ENCODE measurements around the gene EPB41L1.

EPB41L1 gene

DNA sequence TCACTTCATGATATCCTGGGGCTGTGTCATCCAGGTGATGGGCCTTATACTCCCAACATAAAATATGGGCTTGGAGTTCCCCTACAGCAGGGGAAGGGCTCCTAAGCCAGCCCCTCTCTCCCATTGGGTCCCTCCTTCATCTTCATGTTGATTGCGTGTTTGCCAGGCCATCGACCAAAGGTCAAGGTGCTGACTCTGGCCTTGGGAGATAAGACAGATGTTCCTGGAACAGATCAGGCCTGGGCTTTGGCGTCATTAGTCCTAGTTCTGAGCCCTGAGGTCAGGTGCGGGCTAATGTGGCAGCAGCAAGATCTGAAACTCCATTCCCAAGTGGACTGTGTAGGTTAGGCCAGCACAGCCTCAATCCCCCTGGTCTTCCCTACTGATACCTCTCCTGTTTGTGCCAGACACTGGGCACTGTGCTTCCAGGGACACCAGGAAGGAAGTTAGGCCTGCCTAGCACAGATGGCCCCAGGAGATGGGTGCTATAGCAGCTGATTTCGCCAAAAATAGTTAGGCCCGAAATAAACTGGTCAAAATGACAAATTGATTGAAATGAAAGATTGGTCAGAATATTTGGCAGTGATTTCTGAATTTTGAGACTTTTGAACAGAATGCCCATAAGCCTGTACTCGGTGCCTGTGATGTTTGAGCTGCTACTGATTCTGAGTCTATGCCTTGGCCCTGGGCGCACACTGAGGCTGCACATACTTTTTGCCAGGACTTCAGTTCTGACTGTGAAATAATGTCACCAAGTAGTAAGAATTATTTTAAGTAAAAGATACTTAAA, 28.8 kb downstream of the EPB41L1 start:
- Mint-ChIP-seq H3K36me3 (ENCODE audit: low read depth) (peaks cover 24% of the 10 kb centered on the region), H3K4me3 (no peak overlapping the region), H3K9me3 (no peaks in the 10 kb centered on the region), H3K27ac (no peak overlapping the region), H3K27me3 (ENCODE audit: low read depth) (no peaks in the 10 kb centered on the region), H3K4me1 (no peaks in the 10 kb centered on the region)
- TF ChIP-seq, protein P1, sequence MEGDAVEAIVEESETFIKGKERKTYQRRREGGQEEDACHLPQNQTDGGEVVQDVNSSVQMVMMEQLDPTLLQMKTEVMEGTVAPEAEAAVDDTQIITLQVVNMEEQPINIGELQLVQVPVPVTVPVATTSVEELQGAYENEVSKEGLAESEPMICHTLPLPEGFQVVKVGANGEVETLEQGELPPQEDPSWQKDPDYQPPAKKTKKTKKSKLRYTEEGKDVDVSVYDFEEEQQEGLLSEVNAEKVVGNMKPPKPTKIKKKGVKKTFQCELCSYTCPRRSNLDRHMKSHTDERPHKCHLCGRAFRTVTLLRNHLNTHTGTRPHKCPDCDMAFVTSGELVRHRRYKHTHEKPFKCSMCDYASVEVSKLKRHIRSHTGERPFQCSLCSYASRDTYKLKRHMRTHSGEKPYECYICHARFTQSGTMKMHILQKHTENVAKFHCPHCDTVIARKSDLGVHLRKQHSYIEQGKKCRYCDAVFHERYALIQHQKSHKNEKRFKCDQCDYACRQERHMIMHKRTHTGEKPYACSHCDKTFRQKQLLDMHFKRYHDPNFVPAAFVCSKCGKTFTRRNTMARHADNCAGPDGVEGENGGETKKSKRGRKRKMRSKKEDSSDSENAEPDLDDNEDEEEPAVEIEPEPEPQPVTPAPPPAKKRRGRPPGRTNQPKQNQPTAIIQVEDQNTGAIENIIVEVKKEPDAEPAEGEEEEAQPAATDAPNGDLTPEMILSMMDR (IDR thresholded peaks at IDR 0.05; ENCODE audit: unreplicated experiment in 3 of 3): no peak

DNA sequence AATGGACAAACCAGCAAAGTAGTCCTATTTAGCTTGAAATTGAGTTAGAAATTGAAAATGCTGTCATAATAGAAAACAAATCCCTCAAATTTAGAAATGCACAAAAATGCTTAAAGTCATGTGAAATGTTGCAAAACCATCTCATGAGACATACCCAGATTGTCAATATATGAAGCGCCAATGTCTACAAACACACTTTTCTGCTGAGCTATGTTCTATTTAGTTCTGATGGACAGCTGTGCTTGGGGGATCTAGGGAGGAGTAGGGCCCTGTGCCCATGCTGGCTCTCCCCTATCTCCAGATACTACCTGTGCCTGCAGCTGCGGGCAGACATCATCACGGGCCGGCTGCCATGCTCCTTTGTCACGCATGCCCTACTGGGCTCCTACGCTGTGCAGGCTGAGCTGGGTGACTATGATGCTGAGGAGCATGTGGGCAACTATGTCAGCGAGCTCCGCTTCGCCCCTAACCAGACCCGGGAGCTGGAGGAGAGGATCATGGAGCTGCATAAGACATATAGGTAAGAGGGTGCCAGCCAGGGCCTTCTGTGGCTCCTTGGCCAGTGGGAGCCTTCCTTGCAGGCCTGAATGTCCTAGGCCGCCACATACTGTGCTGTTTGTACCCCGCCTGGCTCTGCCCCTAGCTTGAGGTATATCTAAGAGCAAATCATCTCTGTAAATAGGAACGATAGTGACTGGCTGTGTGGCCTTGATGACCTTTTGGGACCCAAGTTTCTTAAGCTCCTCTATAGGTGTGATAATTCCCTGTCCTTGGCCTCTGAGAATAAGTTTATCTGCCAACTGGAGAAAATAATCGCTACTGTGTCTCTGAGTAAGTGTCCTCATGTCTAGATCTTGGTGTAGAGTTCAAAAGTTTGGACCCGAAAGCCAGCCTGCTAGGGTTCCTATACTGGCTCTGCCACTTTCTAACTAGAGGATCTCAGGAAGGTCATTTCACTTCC, 30.6 kb downstream of the EPB41L1 start:
- H3K36me3 Mint-ChIP-seq (ENCODE audit: low read depth): peaks cover 39% of the 10 kb centered on the region
- no peaks in the 10 kb centered on the region for H3K4me1 Mint-ChIP-seq
- no peak overlapping the region for H3K4me3 Mint-ChIP-seq
- H3K27ac Mint-ChIP-seq: no peak overlapping the region
- no peaks in the 10 kb centered on the region for H3K9me3 Mint-ChIP-seq
- TF ChIP-seq, protein P1 (IDR thresholded peaks at IDR 0.05; ENCODE audit: unreplicated experiment in 3 of 3): no peak
- H3K27me3 Mint-ChIP-seq (ENCODE audit: low read depth): no peaks in the 10 kb centered on the region

GRCh38 chr20:36193977-36194712, 39.6 kb downstream of the EPB41L1 start:
- Mint-ChIP-seq H3K4me1 (no peaks in the 10 kb centered on the region), H3K9me3 (no peaks in the 10 kb centered on the region), H3K27ac (no peak overlapping the region), H3K4me3 (no peak overlapping the region), H3K36me3 (ENCODE audit: low read depth) (peaks cover 38% of the 10 kb centered on the region), H3K27me3 (ENCODE audit: low read depth) (no peaks in the 10 kb centered on the region)
- TF ChIP-seq, protein P1 (IDR thresholded peaks at IDR 0.05; ENCODE audit: unreplicated experiment in 3 of 3): no peak

DNA sequence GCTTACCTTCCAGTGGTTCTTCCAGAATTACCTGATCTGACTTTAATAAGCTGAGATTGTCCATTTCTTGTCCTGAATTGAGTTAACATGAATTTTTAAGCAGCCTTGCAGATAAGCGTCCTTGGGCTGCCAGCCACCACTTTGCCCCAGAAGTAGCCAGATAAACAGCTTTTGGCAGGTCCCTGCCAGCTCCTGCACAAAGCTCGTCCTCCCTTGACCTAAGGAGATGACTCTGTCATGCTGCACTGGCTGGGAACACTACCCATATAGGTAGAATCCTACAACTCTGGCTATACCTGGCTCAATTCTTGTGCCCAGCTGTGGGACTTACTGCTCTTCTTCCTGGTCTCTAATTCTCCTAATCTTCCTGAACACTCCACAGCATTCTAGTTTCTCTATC, 42.1 kb downstream of the EPB41L1 start:
- no peak overlapping the region for H3K27ac Mint-ChIP-seq
- no peaks in the 10 kb centered on the region for H3K27me3 Mint-ChIP-seq (ENCODE audit: low read depth)
- TF ChIP-seq, protein P1 (IDR thresholded peaks at IDR 0.05; ENCODE audit: unreplicated experiment in 3 of 3): no peak
- no peaks in the 10 kb centered on the region for H3K9me3 Mint-ChIP-seq
- peaks cover 23% of the 10 kb centered on the region for H3K36me3 Mint-ChIP-seq (ENCODE audit: low read depth)
- H3K4me3 Mint-ChIP-seq: no peak overlapping the region
- H3K4me1 Mint-ChIP-seq: no peaks in the 10 kb centered on the region

GRCh38 chr20:36197271-36197670, 42.7 kb downstream of the EPB41L1 start:
- TF ChIP-seq, protein P1 (IDR thresholded peaks at IDR 0.05; ENCODE audit: unreplicated experiment in 3 of 3): no peak
- H3K27ac Mint-ChIP-seq: no peak overlapping the region
- no peaks in the 10 kb centered on the region for H3K9me3 Mint-ChIP-seq
- no peaks in the 10 kb centered on the region for H3K4me1 Mint-ChIP-seq
- no peak overlapping the region for H3K4me3 Mint-ChIP-seq
- H3K27me3 Mint-ChIP-seq (ENCODE audit: low read depth): no peaks in the 10 kb centered on the region
- H3K36me3 Mint-ChIP-seq (ENCODE audit: low read depth): peaks cover 26% of the 10 kb centered on the region

Data from nephron (organoid).